HepG2 (cell line): ENCODE measurements around the gene CERS6. TPM values are rescaled to one million over a fixed set of nuclear protein-coding genes. Genes with fewer than 3 reads are reported as not detected.

Experiments used
- ATAC-seq: fragments of 200-7000 bp; cut with Tn5 transposase; 3 replicates; pipeline ENCODE4 v1.9.1; 2020; ENCODE audit warnings: mild to moderate bottlenecking, moderate library complexity
- BruUV-seq: library from RNA; stranded (reverse); fragments of 400-500 nt; replicated peaks from 2 replicates; lab custom pipeline; 2021; lab: Mats Ljungman, UMichigan
- CTCF ChIA-PET: fragments of 300-600 bp; formaldehyde crosslinking; extraction: SDS; loops from one replicate; lab custom pipeline; 2021; ENCODE audit warnings: low total read pairs, inconsistent platforms, low intra/inter-chr PET ratio; lab: Yijun Ruan, JAX
- POLR2A ChIA-PET: fragments of 350-600 bp; sonication (Branson Sonifier 250); formaldehyde crosslinking; loops from one replicate; lab custom pipeline; 2020; ENCODE audit warnings: antibody characterized with exemption, inconsistent platforms; lab: Yijun Ruan, JAX
- DNase-seq: peaks from one replicate; pipeline ENCODE4 v3.0.0-alpha.2; 2015; ENCODE audit warnings: low spot score
- FAIRE-seq: peaks from 3 replicates; lab custom pipeline; 2011; peaks lifted over from hg19 to GRCh38; lab: Jason Lieb, UNC
- H2AFZ ChIP-seq: one replicate; pipeline ENCODE4 v1.6.1; 2011; ENCODE audit warnings: low read length, inconsistent platforms
- H3K27ac ChIP-seq: fragments of 300-600 bp; 3 replicates; pipeline ENCODE4 v1.8.0; 2011; ENCODE audit warnings: mixed run types, mild to moderate bottlenecking, mixed read lengths, low read length, inconsistent platforms; ENCODE audit not compliant: insufficient read depth; ENCODE audit errors: extremely low read length
- H3K27me3 ChIP-seq, 2 experiments: fragments of 200-600 bp in 1 of 2; 2 replicates in 1 of 2; 3 replicates in 1 of 2; pipeline versions ENCODE4 v1.6.0 to v1.8.0; 2011; ENCODE audit warnings: low read length in 2 of 2, mild to moderate bottlenecking in 2 of 2, moderate library complexity in 2 of 2, inconsistent platforms in 1 of 2; ENCODE audit not compliant: insufficient read depth in 2 of 2, control insufficient read depth in 1 of 2
- H3K36me3 ChIP-seq, 2 experiments: fragments of 200-600 bp in 1 of 2; replicated peaks in 1 of 2; 2 replicates in 1 of 2; 3 replicates in 1 of 2; pipeline versions ENCODE4 v1.5.1 to v1.8.0; 2011; ENCODE audit warnings: low read length in 2 of 2, inconsistent platforms in 1 of 2; ENCODE audit not compliant: insufficient read depth in 2 of 2, control insufficient read depth in 1 of 2
- H3K4me1 ChIP-seq: 2 replicates; pipeline ENCODE4 v1.5.1; 2012; ENCODE audit warnings: low read length, inconsistent platforms; ENCODE audit not compliant: insufficient read depth
- H3K4me2 ChIP-seq: 2 replicates; pipeline ENCODE4 v1.6.0; 2011; ENCODE audit warnings: low read depth, low read length, inconsistent platforms
- H3K4me3 ChIP-seq, 3 experiments: fragments of 200-600 bp in 1 of 3; sonication (generic), shearing (Covaris generic) in 1 of 3; replicated peaks in 1 of 3; 2 replicates each; pipeline ENCODE4 v1.5.1; 2011 to 2016; ENCODE audit warnings: low read length in 3 of 3, inconsistent platforms in 2 of 3, low read depth in 2 of 3, mild to moderate bottlenecking in 2 of 3, control low read depth in 1 of 3, mixed read lengths in 1 of 3; ENCODE audit not compliant: insufficient read depth in 1 of 3
- H3K79me2 ChIP-seq: one replicate; pipeline ENCODE4 v1.6.1; 2011; ENCODE audit warnings: low read length, inconsistent platforms; ENCODE audit not compliant: insufficient read depth
- H3K9ac ChIP-seq: 2 replicates; pipeline ENCODE4 v1.6.0; 2011; ENCODE audit warnings: mild to moderate bottlenecking, low read depth, low read length, inconsistent platforms; ENCODE audit not compliant: insufficient read depth
- H3K9me3 ChIP-seq: 2 replicates; pipeline ENCODE4 v1.5.1; 2012; ENCODE audit warnings: mild to moderate bottlenecking, low read length
- H4K20me1 ChIP-seq: 2 replicates; pipeline ENCODE4 v1.6.0; 2011; ENCODE audit warnings: inconsistent platforms, mild to moderate bottlenecking, low read length, moderate library complexity; ENCODE audit not compliant: insufficient read depth
- ATF4 ChIP-seq, 2 experiments: fragments of 450-650 bp in 1 of 2; sonication (generic) in 1 of 2; formaldehyde crosslinking; IDR thresholded peaks; 2 replicates each; pipeline versions ENCODE4 v1.5.0 to v1.8.0; 2020 to 2022; ENCODE audit warnings: mild to moderate bottlenecking in 1 of 2, missing genetic modification reagents in 1 of 2
- CAMTA2 ChIP-seq: sonication (generic); formaldehyde crosslinking; IDR thresholded peaks from 2 replicates; pipeline ENCODE4 v1.4.0; 2020; ENCODE audit warnings: mild to moderate bottlenecking, missing genetic modification reagents, borderline replicate concordance
- CBX2 ChIP-seq, 2 experiments: fragments of 200-600 bp in 1 of 2; sonication (generic); formaldehyde crosslinking in 1 of 2; IDR thresholded peaks; 2 replicates each; pipeline versions ENCODE4 v1.7.0 to v1.8.1; 2018 to 2022; ENCODE audit warnings: low read depth in 2 of 2, low read length in 1 of 2, mild to moderate bottlenecking in 1 of 2, missing genetic modification reagents in 1 of 2
- HMG20A ChIP-seq: IDR thresholded peaks from 2 replicates; pipeline ENCODE4 v1.6.1; 2016; ENCODE audit warnings: borderline replicate concordance
- HNF1B ChIP-seq: sonication (generic); formaldehyde crosslinking; IDR thresholded peaks from 2 replicates; pipeline ENCODE4 v1.5.1; 2020; ENCODE audit warnings: mild to moderate bottlenecking, moderate library complexity, missing genetic modification reagents
- SMC3 ChIP-seq: IDR thresholded peaks from 2 replicates; pipeline ENCODE4 v1.6.1; 2011; ENCODE audit warnings: low read length, improper control_type of control experiment
- SNRNP70 ChIP-seq: fragments of 200-400 bp; formaldehyde crosslinking; IDR thresholded peaks from 2 replicates; pipeline ENCODE4 v1.6.1; 2017; ENCODE audit warnings: mild to moderate bottlenecking, low read depth, low read length, moderate library complexity
- TIGD3 ChIP-seq: sonication (generic); formaldehyde crosslinking; IDR thresholded peaks from 2 replicates; pipeline ENCODE4 v1.5.1; 2020; ENCODE audit warnings: mild to moderate bottlenecking, missing genetic modification reagents, borderline replicate concordance
- ZBTB40 ChIP-seq, 2 experiments: fragments of 450-650 bp in 1 of 2; sonication (generic) in 1 of 2; formaldehyde crosslinking in 1 of 2; IDR thresholded peaks; 2 replicates each; pipeline versions ENCODE4 v1.6.1 to v1.8.0; 2016 to 2022; ENCODE audit warnings: antibody characterized with exemption in 1 of 2, mild to moderate bottlenecking in 1 of 2, missing genetic modification reagents in 1 of 2
- ZBTB8A ChIP-seq: sonication (generic); formaldehyde crosslinking; IDR thresholded peaks from 2 replicates; pipeline ENCODE4 v1.4.0; 2020; ENCODE audit warnings: mild to moderate bottlenecking, low read depth, missing genetic modification reagents, borderline replicate concordance
- ZNF138 ChIP-seq: sonication (generic); formaldehyde crosslinking; IDR thresholded peaks from 2 replicates; pipeline ENCODE4 v1.5.0; 2020; ENCODE audit warnings: mild to moderate bottlenecking, low read depth, missing genetic modification reagents
- in situ Hi-C: cut with HindIII; loops from 2 replicates; pipeline ENCODE4 v1.10.0; 2017; ENCODE audit warnings: low pct_unique_long_range_greater_than_20kb; ENCODE audit not compliant: extremely low pct_ligation_motif_present
- intact Hi-C: fragments of 100-400 bp; cut with micrococcal nuclease; formaldehyde crosslinking; loops from one replicate; pipeline ENCODE4 v1.10.0; 2022; ENCODE audit not compliant: unreplicated experiment
- polyA plus RNA-seq, 8 experiments: library from polyadenylated mRNA; depleted of rRNA in 3 of 8; stranded (reverse) in 7 of 8; unstranded in 1 of 8; fragments of >200 nt; fragmentation: Illumina TruSeq in 4 of 8; extraction: Trizol in 4 of 8; gene quantifications; 2 replicates each; pipeline versions ENCODE4 v1.2.1 to v1.2.3, GENCODE V29; 2011 to 2016; ENCODE audit warnings: low read depth in 4 of 8, missing spikeins in 1 of 8, mixed read lengths in 1 of 8; ENCODE audit not compliant: insufficient read depth in 1 of 8
- total RNA-seq, 5 experiments: library from RNA; depleted of rRNA; stranded (reverse); fragments of >200 nt; fragmentation: Illumina TruSeq; extraction: Trizol; gene quantifications; 2 replicates each; pipeline ENCODE4 v1.2.3, GENCODE V29; 2016; ENCODE audit warnings: low read depth in 1 of 5

CERS6 gene
- total and polyA plus RNA-seq, 2 of the 13 experiments (the other 11 are each of a cell fraction or from before 2014, with no cell fraction given) = 10.1 to 20.3 TPM

- Histone ChIP-seq H3K36me3 (no peaks in the 10 kb centered on the region), H3K4me1 (no peaks in the 10 kb centered on the region), H3K4me2 (no peak overlapping the region), H3K79me2 (no peaks in the 10 kb centered on the region), H3K27me3 (peaks cover 0 to 29% of the 10 kb centered on the region in 2 experiments; a peak in 3 of 5 replicates), H2AFZ (no peak overlapping the region), H3K4me3 (no peak overlapping the region), H3K27ac (no peak overlapping the region), H4K20me1 (no peaks in the 10 kb centered on the region), H3K9me3 (no peaks in the 10 kb centered on the region), H3K9ac (no peak overlapping the region)
- ATAC-seq = no peak
- intact Hi-C loops (no loop called here), in situ Hi-C loops (no loop called here)
- no peak for FAIRE-seq
- BruUV-seq = no TSS peak
- DNase-seq = no peak
- POLR2A ChIA-PET = no interaction called here
- CTCF ChIA-PET = no interaction called here
- TF ChIP-seq SNRNP70 (no peak), ZBTB8A (no peak), ZBTB40 (IDR thresholded peaks at IDR 0.05) (no peak), ZBTB40 (CRISPR knock-in tag; IDR thresholded peaks at IDR 0.05) (no peak), TIGD3 (CRISPR knock-in tag) (no peak), ZNF138 (CRISPR knock-in tag) (no peak), CBX2 (IDR thresholded peaks at IDR 0.05; ENCODE audit: low read depth, low read length) (no peak), CBX2 (CRISPR knock-in tag; IDR thresholded peaks at IDR 0.05; ENCODE audit: low read depth) (no peak), ATF4 (CRISPR knock-in tag; IDR thresholded peaks at IDR 0.05) (no peak), SMC3 (no peak), CAMTA2 (CRISPR knock-in tag) (no peak), HNF1B (CRISPR knock-in tag) (no peak), HMG20A (CRISPR knock-in tag) (no peak)
These were observed 19.2 kb upstream of the CERS6 start for GRCh38 chr2:168436840-168437239.
